Mammary epithelial cell (primary cell): ENCODE measurements around the gene OR5T3.

Experiments used
- CTCF ChIP-seq, 2 donors: IDR thresholded peaks in 1 of 2; conservative IDR thresholded peaks in 1 of 2; 2 replicates each; pipeline ENCODE4 v1.5.1; 2011 to 2012; ENCODE audit warnings: inconsistent platforms in 2 of 2, low read length in 2 of 2, mild to moderate bottlenecking in 2 of 2, control low read depth in 1 of 2, low read depth in 1 of 2; ENCODE audit not compliant: insufficient read depth in 1 of 2; ENCODE audit errors: extremely low read depth in 1 of 2
- EZH2 ChIP-seq: IDR thresholded peaks from 2 replicates; pipeline ENCODE4 v1.6.1; 2012; ENCODE audit warnings: low read length, inconsistent platforms, borderline replicate concordance

GRCh38 chr11:56207790-56208189 lies 44.3 kb upstream of the OR5T3 start:
- TF ChIP-seq CTCF (conservative IDR thresholded peaks at IDR 0.05 in 1 of 2, IDR thresholded peaks at IDR 0.05 in 1 of 2; ENCODE audit: extremely low read depth in 1 of 2, insufficient read depth in 1 of 2, low read depth in 1 of 2, low read length in 2 of 2) (no peak), EZH2 (no peak)
